Osteoblast (primary cell): ENCODE data around the gene STK33. TPM values are rescaled to one million over a fixed set of nuclear protein-coding genes. Genes with fewer than 3 reads are reported as not detected.
A peak's percentile ranks its signal among the peaks of the same experiment; 100 is the strongest.

Experiments used
- DNase-seq: peaks from one replicate; pipeline ENCODE4 v3.0.0; 2011; ENCODE audit warnings: low spot score, mixed read lengths; ENCODE audit not compliant: insufficient read length; ENCODE audit errors: missing footprints
- H2AFZ ChIP-seq: 2 replicates; pipeline ENCODE4 v1.6.0; 2011; ENCODE audit warnings: mild to moderate bottlenecking, low read length
- H3K27ac ChIP-seq: 2 replicates; pipeline ENCODE4 v1.5.1; 2011; ENCODE audit warnings: mild to moderate bottlenecking, low read depth, low read length, moderate library complexity
- H3K27me3 ChIP-seq: 2 replicates; pipeline ENCODE4 v1.6.0; 2012; ENCODE audit warnings: mild to moderate bottlenecking, control low read depth, inconsistent platforms, low read length, moderate library complexity; ENCODE audit not compliant: insufficient read depth
- H3K36me3 ChIP-seq: 2 replicates; pipeline ENCODE4 v1.5.1; 2011; ENCODE audit warnings: mild to moderate bottlenecking, low read length, control low read depth, moderate library complexity; ENCODE audit not compliant: insufficient read depth
- H3K4me1 ChIP-seq: 2 replicates; pipeline ENCODE4 v1.5.1; 2011; ENCODE audit warnings: mild to moderate bottlenecking, low read length, control low read depth, moderate library complexity; ENCODE audit not compliant: insufficient read depth
- H3K4me2 ChIP-seq: 2 replicates; pipeline ENCODE4 v1.6.0; 2011; ENCODE audit warnings: mild to moderate bottlenecking, low read length; ENCODE audit not compliant: insufficient read depth
- H3K4me3 ChIP-seq: fragments of 200-600 bp; sonication (generic); 3 replicates; pipeline ENCODE4 v1.5.1; 2012; ENCODE audit warnings: mild to moderate bottlenecking, low read length, inconsistent platforms; ENCODE audit not compliant: insufficient read depth
- H3K79me2 ChIP-seq: 2 replicates; pipeline ENCODE4 v1.6.0; 2012; ENCODE audit warnings: mild to moderate bottlenecking, low read length, control low read depth, inconsistent platforms; ENCODE audit not compliant: insufficient read depth
- H3K9me3 ChIP-seq: 2 replicates; pipeline ENCODE4 v1.5.1; 2011; ENCODE audit warnings: low read depth, low read length, control low read depth
- H4K20me1 ChIP-seq: 2 replicates; pipeline ENCODE4 v1.6.0; 2012; ENCODE audit warnings: mild to moderate bottlenecking, low read length, control low read depth; ENCODE audit not compliant: insufficient read depth
- CTCF ChIP-seq: IDR thresholded peaks from 2 replicates; pipeline ENCODE4 v1.5.1; 2011; ENCODE audit warnings: mild to moderate bottlenecking, low read depth, low read length, moderate library complexity; ENCODE audit errors: extremely low read depth
- total RNA-seq: library from RNA; depleted of rRNA; stranded (reverse); fragments of >200 nt; gene quantifications from 2 replicates; pipeline ENCODE4 v1.2.3, GENCODE V29; 2012

STK33 gene
- total RNA-seq, 1 donor = 0.72 TPM

- peak; percentile 26 for DNase-seq
- no peak for TF ChIP-seq CTCF
- Histone ChIP-seq H4K20me1 (no peaks in the 10 kb centered on the region), H3K27ac (no peak overlapping the region), H3K4me1 (no peaks in the 10 kb centered on the region), H2AFZ (no peak overlapping the region), H3K79me2 (no peaks in the 10 kb centered on the region), H3K27me3 (no peaks in the 10 kb centered on the region), H3K4me2 (no peak overlapping the region), H3K36me3 (no peaks in the 10 kb centered on the region), H3K4me3 (no peak overlapping the region), H3K9me3 (no peaks in the 10 kb centered on the region)
Measured at GRCh38 chr11:8442301-8442700, 151.7 kb downstream of the STK33 start.

- Histone ChIP-seq H3K9me3 (no peaks in the 10 kb centered on the region), H4K20me1 (no peaks in the 10 kb centered on the region), H2AFZ (no peak overlapping the region), H3K79me2 (no peaks in the 10 kb centered on the region), H3K36me3 (no peaks in the 10 kb centered on the region), H3K27me3 (no peaks in the 10 kb centered on the region), H3K4me2 (no peak overlapping the region), H3K4me1 (no peaks in the 10 kb centered on the region), H3K4me3 (no peak overlapping the region), H3K27ac (no peak overlapping the region)
- no peak for DNase-seq
- no peak for TF ChIP-seq CTCF
Measured at GRCh38 chr11:8440649-8441048, 153.4 kb downstream of the STK33 start.

GRCh38 chr11:8429483-8429882 lies 164.5 kb downstream of the STK33 start:
- no peak overlapping the region for H2AFZ ChIP-seq
- no peaks in the 10 kb centered on the region for H3K9me3 ChIP-seq
- H3K4me3 ChIP-seq = no peak overlapping the region
- H3K4me2 ChIP-seq = no peak overlapping the region
- no peak for DNase-seq
- no peaks in the 10 kb centered on the region for H4K20me1 ChIP-seq
- no peaks in the 10 kb centered on the region for H3K27me3 ChIP-seq
- H3K79me2 ChIP-seq = no peaks in the 10 kb centered on the region
- no peak overlapping the region for H3K27ac ChIP-seq
- no peaks in the 10 kb centered on the region for H3K36me3 ChIP-seq
- no peak for TF ChIP-seq CTCF
- H3K4me1 ChIP-seq = no peaks in the 10 kb centered on the region

- Histone ChIP-seq H3K27me3 (no peaks in the 10 kb centered on the region), H2AFZ (no peak overlapping the region), H4K20me1 (no peaks in the 10 kb centered on the region), H3K36me3 (no peaks in the 10 kb centered on the region), H3K79me2 (no peaks in the 10 kb centered on the region), H3K4me1 (no peaks in the 10 kb centered on the region), H3K27ac (no peak overlapping the region), H3K4me3 (no peak overlapping the region), H3K9me3 (no peaks in the 10 kb centered on the region), H3K4me2 (no peak overlapping the region)
- TF ChIP-seq CTCF = no peak
- DNase-seq = no peak
Measured at GRCh38 chr11:8426076-8426475, 168.0 kb downstream of the STK33 start.
